T-cell (primary cell): ENCODE results near the gene FANCB. TPM values are rescaled to one million over a fixed set of nuclear protein-coding genes. Genes with fewer than 3 reads are reported as not detected.

Experiments
- ATAC-seq, 4 experiments: fragments of 200-7000 bp in 3 of 4; fragments of 150-1000 bp in 1 of 4; cut with Tn5 transposase; replicated peaks in 1 of 4; 1 replicate in 3 of 4; 2 replicates in 1 of 4; pipeline ENCODE4 v1.10.0; 2021; ENCODE audit warnings: moderate library complexity in 3 of 4, mild to moderate bottlenecking in 2 of 4, moderate number of reproducible peaks in 1 of 4
- CTCF ChIA-PET, 2 donors: fragments of 300-600 bp; sonication (Branson Sonifier 250); formaldehyde crosslinking; loops; one replicate each; lab custom pipeline; 2022; ENCODE audit warnings: antibody characterized with exemption in 2 of 2; lab: Charles Lee
- POLR2A ChIA-PET, 2 donors: fragments of 300-600 bp; sonication (Branson Sonifier 250); formaldehyde crosslinking; loops; one replicate each; lab custom pipeline; 2022; ENCODE audit warnings: antibody characterized with exemption in 2 of 2; lab: Charles Lee
- DNase-seq, 35 experiments: peaks; one replicate each; pipeline versions ENCODE4 v3.0.0 to v3.0.0-alpha.2; 2013 to 2023
- H3K27ac ChIP-seq: one replicate; pipeline ENCODE4 v1.5.1; 2013; ENCODE audit warnings: low read length
- H3K27me3 ChIP-seq, 2 experiments: replicated peaks in 1 of 2; 1 replicate in 1 of 2; 2 replicates in 1 of 2; pipeline versions ENCODE4 v1.6.1 to v1.7.0; 2013; ENCODE audit warnings: low read length in 1 of 2, mixed read lengths in 1 of 2; ENCODE audit not compliant: control insufficient read depth in 2 of 2, insufficient read depth in 2 of 2; ENCODE audit errors: extremely low read depth in 1 of 2
- H3K36me3 ChIP-seq, 2 donors: 1 replicate in 1 of 2; 2 replicates in 1 of 2; pipeline versions ENCODE4 v1.6.1 to v1.7.0; 2013; ENCODE audit warnings: low read length in 1 of 2; ENCODE audit not compliant: control insufficient read depth in 2 of 2, insufficient read depth in 1 of 2; ENCODE audit errors: extremely low read depth in 1 of 2
- H3K4me1 ChIP-seq, 2 experiments: 1 replicate in 1 of 2; 2 replicates in 1 of 2; pipeline versions ENCODE4 v1.6.1 to v1.7.0; 2013; ENCODE audit warnings: low read length in 2 of 2, mixed read lengths in 1 of 2; ENCODE audit not compliant: insufficient read depth in 2 of 2, control insufficient read depth in 1 of 2; ENCODE audit errors: extremely low read depth in 1 of 2
- H3K4me3 ChIP-seq, 2 donors: 1 replicate in 1 of 2; 2 replicates in 1 of 2; pipeline versions ENCODE4 v1.5.1 to v1.7.0; 2013; ENCODE audit warnings: mild to moderate bottlenecking in 2 of 2, low read length in 1 of 2, moderate library complexity in 1 of 2; ENCODE audit not compliant: control insufficient read depth in 1 of 2; ENCODE audit errors: extremely low read depth in 1 of 2
- H3K9me3 ChIP-seq: 2 replicates; pipeline ENCODE4 v1.7.0; 2013
- H3K27ac Mint-ChIP-seq, 2 donors: one replicate each; pipeline ENCODE4 v1.8.0; 2020 to 2021; ENCODE audit warnings: mild to moderate bottlenecking in 2 of 2, mixed read lengths in 2 of 2
- H3K27me3 Mint-ChIP-seq, 2 donors: one replicate each; pipeline ENCODE4 v1.8.0; 2021 to 2022; ENCODE audit warnings: mixed read lengths in 2 of 2
- H3K36me3 Mint-ChIP-seq: one replicate; pipeline ENCODE4 v1.8.0; 2021; ENCODE audit warnings: mixed read lengths
- H3K4me1 Mint-ChIP-seq, 3 donors: one replicate each; pipeline ENCODE4 v1.8.0; 2020 to 2022; ENCODE audit warnings: mixed read lengths in 3 of 3, mild to moderate bottlenecking in 1 of 3
- H3K4me3 Mint-ChIP-seq, 3 donors: one replicate each; pipeline ENCODE4 v1.8.0; 2020 to 2022; ENCODE audit warnings: mild to moderate bottlenecking in 3 of 3, mixed read lengths in 3 of 3, moderate library complexity in 3 of 3
- H3K9me3 Mint-ChIP-seq, 3 donors: one replicate each; pipeline ENCODE4 v1.8.0; 2020 to 2022; ENCODE audit warnings: mixed read lengths in 3 of 3
- WGBS: methylation state at CpG from one replicate; pipeline ENCODE4 v1.1.5; 2013; ENCODE audit warnings: missing lambda C conversion rate; ENCODE audit not compliant: insufficient coverage; 5-methylcytosine and 5-hydroxymethylcytosine counted together
- total RNA-seq, 35 experiments: library from RNA in 6 of 35; stranded (reverse) in 6 of 35; fragments of 120-200 nt in 1 of 35; gene quantifications; one replicate each; pipeline versions ENCODE4 v1.2.1 to v1.2.4 and lab custom pipeline; 2013 to 2026

FANCB gene
- total RNA-seq, 5 donors from 2014 or later (not counting 1 experiment from before 2014, with no cell fraction given), result 2.2 to 5.6 (median 3.2) TPM

DNA sequence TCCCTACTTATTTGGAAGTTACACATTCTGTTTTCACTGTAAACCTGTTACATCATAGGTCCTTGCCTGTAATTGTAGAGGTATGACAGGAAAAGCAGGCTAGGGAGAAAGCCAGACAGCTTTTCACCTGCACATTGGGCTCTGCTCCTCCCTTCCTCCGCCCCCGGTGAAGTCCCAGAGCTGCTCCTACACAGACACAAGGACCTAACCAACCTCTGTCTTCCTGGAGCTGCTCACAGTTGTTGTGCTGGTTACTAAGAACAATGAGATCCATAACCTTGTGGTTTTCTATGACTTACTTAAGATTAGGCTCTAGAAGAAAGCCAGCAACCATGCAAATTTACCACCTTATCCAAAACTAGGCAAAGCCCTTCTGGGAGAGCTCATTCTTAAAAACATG, 40.4 kb upstream of the FANCB start:
- CTCF ChIA-PET, result no interaction called here
- Histone ChIP-seq H3K36me3 (peaks cover 0 to 24% of the 10 kb centered on the region in 2 donors), H3K4me3 (no peak overlapping the region), H3K27ac (no peak overlapping the region), H3K27me3 (no peaks in the 10 kb centered on the region), H3K9me3 (no peaks in the 10 kb centered on the region), H3K4me1 (no peaks in the 10 kb centered on the region)
- no peak for ATAC-seq
- no peaks in the 10 kb centered on the region for H3K9me3 Mint-ChIP-seq
- H3K4me3 Mint-ChIP-seq, result no peak overlapping the region
- H3K4me1 Mint-ChIP-seq, result no peaks in the 10 kb centered on the region
- no peak overlapping the region for H3K27ac Mint-ChIP-seq
- no CpG with 5 or more reads among the region's 2 CpGs for WGBS
- POLR2A ChIA-PET, result no interaction called here
- H3K36me3 Mint-ChIP-seq, result peaks cover 37% of the 10 kb centered on the region
- H3K27me3 Mint-ChIP-seq, result peaks cover 0 to 5% of the 10 kb centered on the region in 2 donors
- DNase-seq, result no peak

DNA sequence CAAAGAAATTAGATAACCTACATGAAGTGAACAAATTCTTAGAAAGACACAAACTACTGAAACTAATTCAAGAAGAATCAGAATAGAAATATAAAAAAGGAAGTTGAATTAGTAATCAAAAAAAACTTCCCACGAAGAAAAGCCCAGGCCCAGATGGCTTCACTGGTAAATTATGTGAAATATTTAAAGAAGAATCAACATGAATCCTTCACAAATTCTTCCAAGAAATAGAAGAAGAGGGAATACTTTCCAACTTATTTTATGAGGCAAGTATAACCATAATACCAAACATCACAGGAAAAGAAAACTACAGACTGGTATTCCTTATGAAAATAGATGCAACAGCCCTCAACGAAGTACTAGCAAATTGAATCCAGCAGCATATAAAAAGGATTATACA, 31.0 kb upstream of the FANCB start:
- H3K4me1 Mint-ChIP-seq, result peaks cover 0 to 4% (median 4%) of the 10 kb centered on the region in 3 donors
- Histone ChIP-seq H3K36me3 (peaks cover 0 to 12% of the 10 kb centered on the region in 2 donors), H3K27ac (no peak overlapping the region), H3K9me3 (no peaks in the 10 kb centered on the region), H3K4me1 (no peaks in the 10 kb centered on the region), H3K4me3 (no peak overlapping the region), H3K27me3 (no peaks in the 10 kb centered on the region)
- CTCF ChIA-PET, result no interaction called here
- no peak overlapping the region for H3K27ac Mint-ChIP-seq
- no peak for ATAC-seq
- H3K36me3 Mint-ChIP-seq, result peaks cover 32% of the 10 kb centered on the region
- POLR2A ChIA-PET, result no interaction called here
- DNase-seq, result no peak
- peaks cover 0 to 14% (median 0%) of the 10 kb centered on the region in 3 donors for H3K9me3 Mint-ChIP-seq
- no peaks in the 10 kb centered on the region for H3K27me3 Mint-ChIP-seq
- H3K4me3 Mint-ChIP-seq, result no peak overlapping the region
- no CpG with 5 or more reads among the region's 2 CpGs for WGBS

DNA sequence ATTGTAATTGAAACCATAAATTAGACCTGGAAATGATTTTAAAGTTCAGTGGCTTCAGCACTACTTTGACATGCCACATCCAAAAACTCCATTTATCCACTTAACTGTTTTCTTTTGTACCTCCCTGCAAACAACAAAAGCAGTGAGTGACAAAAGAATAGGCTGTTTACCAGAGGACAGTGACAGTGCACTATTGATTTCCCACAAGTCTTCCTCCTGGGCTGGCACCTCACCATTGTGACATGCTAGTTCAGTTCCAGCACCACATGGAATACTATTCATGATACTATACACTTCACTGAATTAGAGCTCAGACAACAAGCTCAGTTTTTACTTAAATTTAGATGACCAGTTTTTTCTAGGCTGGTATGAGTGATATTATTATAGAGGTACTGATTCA, 29.7 kb upstream of the FANCB start:
- Mint-ChIP-seq H3K9me3 (peaks cover 0 to 14% (median 0%) of the 10 kb centered on the region in 3 donors), H3K4me3 (no peak overlapping the region), H3K27me3 (no peaks in the 10 kb centered on the region), H3K4me1 (peaks cover 0 to 4% (median 4%) of the 10 kb centered on the region in 3 donors), H3K36me3 (peaks cover 35% of the 10 kb centered on the region), H3K27ac (no peak overlapping the region)
- DNase-seq (no peak), ATAC-seq (no peak)
- H3K4me3 ChIP-seq, result no peak overlapping the region
- ChIA-PET POLR2A (no interaction called here), CTCF (interaction anchor here in 1 of 2 donors (0.7 kb wide), 1 partner anchor 23 kb away, joined by 5 read pairs; no protein-coding TSS in a partner anchor)
- H3K27ac ChIP-seq, result no peak overlapping the region
- no peaks in the 10 kb centered on the region for H3K27me3 ChIP-seq
- peaks cover 0 to 13% of the 10 kb centered on the region in 2 donors for H3K36me3 ChIP-seq
- H3K4me1 ChIP-seq, result no peaks in the 10 kb centered on the region
- no peaks in the 10 kb centered on the region for H3K9me3 ChIP-seq

DNA sequence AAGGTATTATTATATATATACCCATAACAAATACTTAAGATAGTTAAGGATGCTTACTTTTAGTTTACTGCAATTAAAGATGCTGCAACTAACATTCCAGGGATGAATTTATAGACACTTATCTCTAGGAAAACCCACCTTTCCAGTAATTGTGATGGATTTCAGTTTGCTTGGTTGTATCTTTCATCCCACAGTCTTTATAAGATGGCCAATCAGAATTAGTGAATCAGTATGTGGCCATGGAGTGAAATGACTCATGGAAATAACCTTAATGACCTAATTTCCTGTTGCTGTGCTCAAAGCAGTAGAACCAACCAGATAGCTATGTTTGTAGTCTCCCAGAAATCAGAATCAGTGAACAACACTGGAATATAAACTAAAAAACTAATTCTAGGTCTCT, 26.7 kb upstream of the FANCB start:
- Histone ChIP-seq H3K27ac (no peak overlapping the region), H3K4me1 (no peaks in the 10 kb centered on the region), H3K36me3 (peaks cover 0 to 15% of the 10 kb centered on the region in 2 donors), H3K27me3 (no peaks in the 10 kb centered on the region), H3K4me3 (no peak overlapping the region), H3K9me3 (no peaks in the 10 kb centered on the region)
- DNase-seq (peak in 1 of 35 experiments; percentile 9), ATAC-seq (peak in 1 of 4 experiments; percentile 35)
- ChIA-PET POLR2A (no interaction called here), CTCF (no interaction called here)
- Mint-ChIP-seq H3K27me3 (no peaks in the 10 kb centered on the region), H3K27ac (no peak overlapping the region), H3K36me3 (peaks cover 43% of the 10 kb centered on the region), H3K4me1 (peaks cover 0 to 4% (median 4%) of the 10 kb centered on the region in 3 donors), H3K4me3 (no peak overlapping the region), H3K9me3 (peaks cover 0 to 9% (median 0%) of the 10 kb centered on the region in 3 donors)

DNA sequence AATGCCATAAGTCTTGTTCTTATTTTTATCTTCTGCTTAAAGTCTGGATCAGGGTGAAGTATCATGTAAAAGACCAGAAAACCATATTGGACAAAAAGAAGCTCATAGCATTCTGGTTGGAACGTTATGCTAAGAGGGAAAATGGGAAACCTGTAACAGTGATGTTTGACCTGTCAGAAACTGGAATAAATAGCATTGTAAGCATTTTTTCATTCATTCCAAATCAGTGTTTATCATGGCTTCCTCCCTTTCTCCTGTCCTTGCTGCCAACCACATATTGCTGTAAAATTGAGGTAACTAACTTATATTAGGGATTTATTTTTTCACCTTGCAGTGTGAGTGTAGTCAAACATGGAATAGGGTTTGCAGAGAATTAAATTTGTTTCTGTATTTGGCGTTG, 24.2 kb upstream of the FANCB start:
- Mint-ChIP-seq H3K36me3 (peaks cover 31% of the 10 kb centered on the region), H3K4me1 (peaks cover 0 to 4% (median 4%) of the 10 kb centered on the region in 3 donors), H3K4me3 (no peak overlapping the region), H3K9me3 (no peaks in the 10 kb centered on the region), H3K27me3 (no peaks in the 10 kb centered on the region), H3K27ac (no peak overlapping the region)
- ATAC-seq, result no peak
- Histone ChIP-seq H3K9me3 (no peaks in the 10 kb centered on the region), H3K27ac (no peak overlapping the region), H3K4me3 (no peak overlapping the region), H3K27me3 (no peaks in the 10 kb centered on the region), H3K4me1 (no peaks in the 10 kb centered on the region), H3K36me3 (peaks cover 0 to 7% of the 10 kb centered on the region in 2 donors)
- CTCF ChIA-PET, result no interaction called here
- no peak for DNase-seq
- POLR2A ChIA-PET, result no interaction called here
- WGBS, result no CpG with 5 or more reads among the region's 2 CpGs

DNA sequence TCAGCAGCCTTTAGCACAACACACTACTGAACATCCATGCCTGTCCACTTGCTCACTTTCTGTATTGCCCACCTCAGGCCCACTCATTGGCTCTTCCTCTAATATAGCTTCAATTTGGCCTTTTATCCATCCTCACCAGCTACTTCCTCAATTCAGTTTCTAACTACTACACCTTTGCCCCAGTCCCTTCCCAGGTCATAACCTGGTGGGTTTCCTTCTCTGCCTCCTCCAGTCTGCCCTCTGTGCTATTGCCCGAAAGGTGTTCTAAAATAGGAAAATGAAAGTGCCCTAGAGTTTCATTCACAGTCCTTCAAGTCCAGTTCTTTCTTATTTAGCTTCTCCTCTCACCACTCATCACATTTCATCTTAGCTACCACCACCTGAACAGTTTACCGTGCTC, 23.4 kb upstream of the FANCB start:
- no peak overlapping the region for H3K27ac Mint-ChIP-seq
- peaks cover 0 to 4% (median 4%) of the 10 kb centered on the region in 3 donors for H3K4me1 Mint-ChIP-seq

DNA sequence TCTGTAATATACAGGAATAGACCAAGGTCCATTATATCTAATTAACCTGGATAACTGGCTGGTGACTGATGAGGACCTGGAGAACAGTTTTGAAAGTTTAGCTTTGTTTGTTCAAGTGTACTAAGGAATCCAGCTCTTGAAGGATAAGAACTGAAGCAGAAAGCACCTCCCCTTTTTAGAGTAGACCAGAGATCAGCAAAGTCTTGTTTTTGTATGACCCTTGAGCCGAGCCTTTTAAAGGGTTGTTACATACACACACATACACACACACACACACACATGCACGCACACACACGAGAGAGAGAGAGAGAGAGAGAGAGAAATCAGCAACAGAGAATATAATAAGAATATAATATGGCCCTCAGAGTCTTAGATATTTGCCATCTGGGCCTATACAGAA, 13.4 kb upstream of the FANCB start:
- Mint-ChIP-seq H3K36me3 (peaks cover 9% of the 10 kb centered on the region), H3K27ac (no peak overlapping the region), H3K4me3 (no peak overlapping the region), H3K4me1 (peaks cover 0 to 4% (median 2%) of the 10 kb centered on the region in 3 donors), H3K27me3 (no peaks in the 10 kb centered on the region), H3K9me3 (peaks cover 0 to 3% (median 0%) of the 10 kb centered on the region in 3 donors)
- POLR2A ChIA-PET, result no interaction called here
- no peaks in the 10 kb centered on the region for H3K4me1 ChIP-seq
- H3K27ac ChIP-seq, result no peak overlapping the region
- no CpG with 5 or more reads among the region's 3 CpGs for WGBS
- H3K36me3 ChIP-seq, result no peaks in the 10 kb centered on the region
- ATAC-seq (no peak), DNase-seq (no peak)
- H3K4me3 ChIP-seq, result no peak overlapping the region
- CTCF ChIA-PET, result no interaction called here
- H3K27me3 ChIP-seq, result no peaks in the 10 kb centered on the region
- H3K9me3 ChIP-seq, result no peaks in the 10 kb centered on the region

More for the DNA sequence above, 23.4 kb upstream of the FANCB start:
- H3K27me3 Mint-ChIP-seq, result no peaks in the 10 kb centered on the region
- ChIA-PET CTCF (no interaction called here), POLR2A (no interaction called here)
- H3K9me3 Mint-ChIP-seq, result no peaks in the 10 kb centered on the region
- Histone ChIP-seq H3K27me3 (no peaks in the 10 kb centered on the region), H3K4me1 (no peaks in the 10 kb centered on the region), H3K4me3 (no peak overlapping the region), H3K9me3 (no peaks in the 10 kb centered on the region), H3K27ac (no peak overlapping the region), H3K36me3 (peaks cover 0 to 7% of the 10 kb centered on the region in 2 donors)
- ATAC-seq, result no peak
- H3K36me3 Mint-ChIP-seq, result peaks cover 31% of the 10 kb centered on the region
- no CpG with 5 or more reads among the region's 2 CpGs for WGBS
- no peak for DNase-seq
- H3K4me3 Mint-ChIP-seq, result no peak overlapping the region
